Measurements from ENCODE around the gene FSHR.

DNA sequence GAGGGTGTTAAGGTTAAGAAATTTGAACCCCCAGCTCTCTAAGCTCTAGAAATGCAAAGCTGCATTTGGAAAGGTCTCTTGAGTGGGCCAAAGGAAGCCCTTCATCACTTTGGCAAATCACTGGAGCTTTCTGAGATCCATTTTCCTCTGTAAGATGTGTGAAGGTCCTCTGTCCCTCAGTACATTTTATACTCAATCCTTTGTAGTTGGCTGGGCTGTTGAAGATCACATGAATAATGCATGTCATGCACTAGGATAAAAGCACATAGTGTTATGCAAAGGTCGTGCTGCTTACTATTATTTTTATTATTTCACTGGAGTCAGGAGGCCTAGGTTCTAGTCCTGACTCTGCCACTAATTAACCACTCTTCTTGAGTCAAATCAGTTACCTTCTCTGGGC lies 124.9 kb downstream of the FSHR start:
- TF ChIP-seq, protein P1, sequence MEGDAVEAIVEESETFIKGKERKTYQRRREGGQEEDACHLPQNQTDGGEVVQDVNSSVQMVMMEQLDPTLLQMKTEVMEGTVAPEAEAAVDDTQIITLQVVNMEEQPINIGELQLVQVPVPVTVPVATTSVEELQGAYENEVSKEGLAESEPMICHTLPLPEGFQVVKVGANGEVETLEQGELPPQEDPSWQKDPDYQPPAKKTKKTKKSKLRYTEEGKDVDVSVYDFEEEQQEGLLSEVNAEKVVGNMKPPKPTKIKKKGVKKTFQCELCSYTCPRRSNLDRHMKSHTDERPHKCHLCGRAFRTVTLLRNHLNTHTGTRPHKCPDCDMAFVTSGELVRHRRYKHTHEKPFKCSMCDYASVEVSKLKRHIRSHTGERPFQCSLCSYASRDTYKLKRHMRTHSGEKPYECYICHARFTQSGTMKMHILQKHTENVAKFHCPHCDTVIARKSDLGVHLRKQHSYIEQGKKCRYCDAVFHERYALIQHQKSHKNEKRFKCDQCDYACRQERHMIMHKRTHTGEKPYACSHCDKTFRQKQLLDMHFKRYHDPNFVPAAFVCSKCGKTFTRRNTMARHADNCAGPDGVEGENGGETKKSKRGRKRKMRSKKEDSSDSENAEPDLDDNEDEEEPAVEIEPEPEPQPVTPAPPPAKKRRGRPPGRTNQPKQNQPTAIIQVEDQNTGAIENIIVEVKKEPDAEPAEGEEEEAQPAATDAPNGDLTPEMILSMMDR (IDR thresholded peaks at IDR 0.05): no peak
- no peak for TF ChIP-seq POLR2A (IDR thresholded peaks at IDR 0.05)
